ENCODE data around the gene GRAP2. TPM values are rescaled to one million over a fixed set of nuclear protein-coding genes. Genes with fewer than 3 reads are reported as not detected.
A peak's percentile ranks its signal among the peaks of the same experiment; 100 is the strongest.

The GRAP2 gene
- total and polyA plus RNA-seq, 2 experiments from 2014 or later = 0.42 TPM; not detected in 1

- H3K79me2 ChIP-seq (replicated peaks; ENCODE audit: insufficient read depth) = no peaks in the 10 kb centered on the region
- no peaks in the 10 kb centered on the region for H3K27me3 ChIP-seq (ENCODE audit: insufficient read depth)
- no peaks in the 10 kb centered on the region; the same call in 1 of the 2 replicates for H4K20me1 ChIP-seq (replicated peaks; ENCODE audit: insufficient read depth)
- DNase-seq (ENCODE audit: low spot score) (no peak), ATAC-seq (no peak)
- H3K4me3 Mint-ChIP-seq = no peak overlapping the region
- TF ChIP-seq ZNF114 (CRISPR knock-in tag; IDR thresholded peaks at IDR 0.05) = no peak
- no peak for TF ChIP-seq ETS1 (IDR thresholded peaks at IDR 0.05)
- TF ChIP-seq CREB1 (CRISPR knock-in tag; IDR thresholded peaks at IDR 0.05; ENCODE audit: low read depth) = no peak
- TF ChIP-seq EZH2 (IDR thresholded peaks at IDR 0.05; ENCODE audit: low read depth, unreplicated experiment) = no peak
- no peak for TF ChIP-seq JUNB (IDR thresholded peaks at IDR 0.05; ENCODE audit: unreplicated experiment)
- TF ChIP-seq, protein P1, sequence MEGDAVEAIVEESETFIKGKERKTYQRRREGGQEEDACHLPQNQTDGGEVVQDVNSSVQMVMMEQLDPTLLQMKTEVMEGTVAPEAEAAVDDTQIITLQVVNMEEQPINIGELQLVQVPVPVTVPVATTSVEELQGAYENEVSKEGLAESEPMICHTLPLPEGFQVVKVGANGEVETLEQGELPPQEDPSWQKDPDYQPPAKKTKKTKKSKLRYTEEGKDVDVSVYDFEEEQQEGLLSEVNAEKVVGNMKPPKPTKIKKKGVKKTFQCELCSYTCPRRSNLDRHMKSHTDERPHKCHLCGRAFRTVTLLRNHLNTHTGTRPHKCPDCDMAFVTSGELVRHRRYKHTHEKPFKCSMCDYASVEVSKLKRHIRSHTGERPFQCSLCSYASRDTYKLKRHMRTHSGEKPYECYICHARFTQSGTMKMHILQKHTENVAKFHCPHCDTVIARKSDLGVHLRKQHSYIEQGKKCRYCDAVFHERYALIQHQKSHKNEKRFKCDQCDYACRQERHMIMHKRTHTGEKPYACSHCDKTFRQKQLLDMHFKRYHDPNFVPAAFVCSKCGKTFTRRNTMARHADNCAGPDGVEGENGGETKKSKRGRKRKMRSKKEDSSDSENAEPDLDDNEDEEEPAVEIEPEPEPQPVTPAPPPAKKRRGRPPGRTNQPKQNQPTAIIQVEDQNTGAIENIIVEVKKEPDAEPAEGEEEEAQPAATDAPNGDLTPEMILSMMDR (conservative IDR thresholded peaks at IDR 0.05; ENCODE audit: low read depth in 2 of 2) = no peak
- no peak for TF ChIP-seq POLR2AphosphoS5 (IDR thresholded peaks at IDR 0.05; ENCODE audit: low read depth)
- TF ChIP-seq, protein P2, sequence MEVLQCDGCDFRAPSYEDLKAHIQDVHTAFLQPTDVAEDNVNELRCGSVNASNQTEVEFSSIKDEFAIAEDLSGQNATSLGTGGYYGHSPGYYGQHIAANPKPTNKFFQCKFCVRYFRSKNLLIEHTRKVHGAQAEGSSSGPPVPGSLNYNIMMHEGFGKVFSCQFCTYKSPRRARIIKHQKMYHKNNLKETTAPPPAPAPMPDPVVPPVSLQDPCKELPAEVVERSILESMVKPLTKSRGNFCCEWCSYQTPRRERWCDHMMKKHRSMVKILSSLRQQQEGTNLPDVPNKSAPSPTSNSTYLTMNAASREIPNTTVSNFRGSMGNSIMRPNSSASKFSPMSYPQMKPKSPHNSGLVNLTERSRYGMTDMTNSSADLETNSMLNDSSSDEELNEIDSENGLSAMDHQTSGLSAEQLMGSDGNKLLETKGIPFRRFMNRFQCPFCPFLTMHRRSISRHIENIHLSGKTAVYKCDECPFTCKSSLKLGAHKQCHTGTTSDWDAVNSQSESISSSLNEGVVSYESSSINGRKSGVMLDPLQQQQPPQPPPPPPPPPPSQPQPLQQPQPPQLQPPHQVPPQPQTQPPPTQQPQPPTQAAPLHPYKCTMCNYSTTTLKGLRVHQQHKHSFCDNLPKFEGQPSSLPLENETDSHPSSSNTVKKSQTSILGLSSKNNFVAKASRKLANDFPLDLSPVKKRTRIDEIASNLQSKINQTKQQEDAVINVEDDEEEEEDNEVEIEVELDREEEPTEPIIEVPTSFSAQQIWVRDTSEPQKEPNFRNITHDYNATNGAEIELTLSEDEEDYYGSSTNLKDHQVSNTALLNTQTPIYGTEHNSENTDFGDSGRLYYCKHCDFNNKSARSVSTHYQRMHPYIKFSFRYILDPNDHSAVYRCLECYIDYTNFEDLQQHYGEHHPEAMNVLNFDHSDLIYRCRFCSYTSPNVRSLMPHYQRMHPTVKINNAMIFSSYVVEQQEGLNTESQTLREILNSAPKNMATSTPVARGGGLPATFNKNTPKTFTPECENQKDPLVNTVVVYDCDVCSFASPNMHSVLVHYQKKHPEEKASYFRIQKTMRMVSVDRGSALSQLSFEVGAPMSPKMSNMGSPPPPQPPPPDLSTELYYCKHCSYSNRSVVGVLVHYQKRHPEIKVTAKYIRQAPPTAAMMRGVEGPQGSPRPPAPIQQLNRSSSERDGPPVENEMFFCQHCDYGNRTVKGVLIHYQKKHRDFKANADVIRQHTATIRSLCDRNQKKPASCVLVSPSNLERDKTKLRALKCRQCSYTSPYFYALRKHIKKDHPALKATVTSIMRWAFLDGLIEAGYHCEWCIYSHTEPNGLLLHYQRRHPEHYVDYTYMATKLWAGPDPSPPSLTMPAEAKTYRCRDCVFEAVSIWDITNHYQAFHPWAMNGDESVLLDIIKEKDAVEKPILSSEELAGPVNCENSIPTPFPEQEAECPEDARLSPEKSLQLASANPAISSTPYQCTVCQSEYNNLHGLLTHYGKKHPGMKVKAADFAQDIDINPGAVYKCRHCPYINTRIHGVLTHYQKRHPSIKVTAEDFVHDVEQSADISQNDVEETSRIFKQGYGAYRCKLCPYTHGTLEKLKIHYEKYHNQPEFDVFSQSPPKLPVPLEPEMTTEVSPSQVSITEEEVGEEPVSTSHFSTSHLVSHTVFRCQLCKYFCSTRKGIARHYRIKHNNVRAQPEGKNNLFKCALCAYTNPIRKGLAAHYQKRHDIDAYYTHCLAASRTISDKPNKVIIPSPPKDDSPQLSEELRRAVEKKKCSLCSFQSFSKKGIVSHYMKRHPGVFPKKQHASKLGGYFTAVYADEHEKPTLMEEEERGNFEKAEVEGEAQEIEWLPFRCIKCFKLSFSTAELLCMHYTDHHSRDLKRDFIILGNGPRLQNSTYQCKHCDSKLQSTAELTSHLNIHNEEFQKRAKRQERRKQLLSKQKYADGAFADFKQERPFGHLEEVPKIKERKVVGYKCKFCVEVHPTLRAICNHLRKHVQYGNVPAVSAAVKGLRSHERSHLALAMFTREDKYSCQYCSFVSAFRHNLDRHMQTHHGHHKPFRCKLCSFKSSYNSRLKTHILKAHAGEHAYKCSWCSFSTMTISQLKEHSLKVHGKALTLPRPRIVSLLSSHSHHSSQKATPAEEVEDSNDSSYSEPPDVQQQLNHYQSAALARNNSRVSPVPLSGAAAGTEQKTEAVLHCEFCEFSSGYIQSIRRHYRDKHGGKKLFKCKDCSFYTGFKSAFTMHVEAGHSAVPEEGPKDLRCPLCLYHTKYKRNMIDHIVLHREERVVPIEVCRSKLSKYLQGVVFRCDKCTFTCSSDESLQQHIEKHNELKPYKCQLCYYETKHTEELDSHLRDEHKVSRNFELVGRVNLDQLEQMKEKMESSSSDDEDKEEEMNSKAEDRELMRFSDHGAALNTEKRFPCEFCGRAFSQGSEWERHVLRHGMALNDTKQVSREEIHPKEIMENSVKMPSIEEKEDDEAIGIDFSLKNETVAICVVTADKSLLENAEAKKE (CRISPR knock-in tag; IDR thresholded peaks at IDR 0.05) = no peak
- no peak for TF ChIP-seq ZNF331 (CRISPR knock-in tag; IDR thresholded peaks at IDR 0.05; ENCODE audit: low read depth)
- H3K9me3 Mint-ChIP-seq = no peaks in the 10 kb centered on the region
- H3K9me2 ChIP-seq (ENCODE audit: insufficient read depth) = peaks cover 12% of the 10 kb centered on the region; the same call in 1 of the 2 replicates
- H3K4me3 ChIP-seq = no peak overlapping the region
- H3K36me3 Mint-ChIP-seq (ENCODE audit: low read depth) = no peaks in the 10 kb centered on the region
- H3K27ac ChIP-seq (ENCODE audit: low read depth) = no peak overlapping the region
- no peaks in the 10 kb centered on the region for H3K36me3 ChIP-seq (ENCODE audit: insufficient read depth)
- no peaks in the 10 kb centered on the region for H3F3A ChIP-seq (replicated peaks; ENCODE audit: low read depth)
- no peaks in the 10 kb centered on the region for H3K4me1 ChIP-seq (ENCODE audit: insufficient read depth)
- H3K27ac Mint-ChIP-seq = no peak overlapping the region
- H3K4me2 ChIP-seq = no peak overlapping the region
- no peaks in the 10 kb centered on the region for H3K27me3 Mint-ChIP-seq (ENCODE audit: insufficient read depth, low read depth, poor library complexity)
- H2AFZ ChIP-seq = 0 out of 2 replicates have a peak overlapping the region, but pooled peaks have one; percentile 59
- peaks cover 5% of the 10 kb centered on the region; the same call in 2 of the 3 replicates for H3K4me1 Mint-ChIP-seq
Observed at GRCh38 chr22:39897841-39898240, 3.0 kb upstream of the GRAP2 start.
